HepG2 (cell line): ENCODE measurements around the gene DOHH. TPM values are rescaled to one million over a fixed set of nuclear protein-coding genes. Genes with fewer than 3 reads are reported as not detected.

ENCODE experiments used
- DR1 ChIP-seq: sonication (generic); formaldehyde crosslinking; IDR thresholded peaks from 2 replicates; pipeline ENCODE4 v1.8.0; 2021; ENCODE audit warnings: mild to moderate bottlenecking, missing genetic modification reagents, inconsistent platforms
- E2F1 ChIP-seq: sonication (generic); formaldehyde crosslinking; IDR thresholded peaks from 2 replicates; pipeline ENCODE4 v1.5.0; 2020; ENCODE audit warnings: missing genetic modification reagents
- GATAD2A ChIP-seq: IDR thresholded peaks from 2 replicates; pipeline ENCODE4 v1.6.1; 2016
- MXI1 ChIP-seq: IDR thresholded peaks from 3 replicates; pipeline ENCODE4 v1.6.1; 2012; ENCODE audit warnings: low read depth, low read length, inconsistent platforms, borderline replicate concordance
- NFE2L1 ChIP-seq: sonication (generic); formaldehyde crosslinking; IDR thresholded peaks from 2 replicates; pipeline ENCODE4 v1.4.0; 2020; ENCODE audit warnings: missing genetic modification reagents, mild to moderate bottlenecking, borderline replicate concordance
- NONO ChIP-seq, 2 experiments: fragments of 450-650 bp in 1 of 2; sonication (generic) in 1 of 2; formaldehyde crosslinking in 1 of 2; IDR thresholded peaks in 1 of 2; conservative IDR thresholded peaks in 1 of 2; 2 replicates each; pipeline versions ENCODE4 v1.6.1 to v1.8.0; 2017 to 2022; ENCODE audit warnings: mild to moderate bottlenecking in 1 of 2, missing genetic modification reagents in 1 of 2, moderate library complexity in 1 of 2
- NR2F1 ChIP-seq, 2 experiments: fragments of 450-650 bp in 1 of 2; formaldehyde crosslinking in 1 of 2; IDR thresholded peaks; 2 replicates each; pipeline versions ENCODE4 v1.5.0 to v1.6.1; 2016 to 2020; ENCODE audit warnings: mild to moderate bottlenecking in 1 of 2, missing compliant biosample characterization in 1 of 2, missing genetic modification reagents in 1 of 2, moderate library complexity in 1 of 2
- POLR2AphosphoS5 ChIP-seq: IDR thresholded peaks from 2 replicates; pipeline ENCODE4 v1.6.1; 2012; ENCODE audit warnings: low read depth, low read length
- RFXANK ChIP-seq: IDR thresholded peaks from 2 replicates; pipeline ENCODE4 v1.6.1; 2016
- STAG1 ChIP-seq: sonication (generic); formaldehyde crosslinking; IDR thresholded peaks from 2 replicates; pipeline ENCODE4 v1.4.0; 2020; ENCODE audit warnings: missing genetic modification reagents
- TBX2 ChIP-seq: sonication (generic); formaldehyde crosslinking; IDR thresholded peaks from 2 replicates; pipeline ENCODE4 v1.5.0; 2020; ENCODE audit warnings: missing genetic modification reagents, mild to moderate bottlenecking, borderline replicate concordance
- TGIF2 ChIP-seq: IDR thresholded peaks from 2 replicates; pipeline ENCODE4 v1.6.1; 2016; ENCODE audit warnings: control low read depth, missing compliant biosample characterization
- UBTF ChIP-seq: sonication (generic); formaldehyde crosslinking; IDR thresholded peaks from 2 replicates; pipeline ENCODE4 v1.4.0; 2020; ENCODE audit warnings: mild to moderate bottlenecking, missing genetic modification reagents
- ZBTB10 ChIP-seq: sonication (generic); formaldehyde crosslinking; IDR thresholded peaks from 2 replicates; pipeline ENCODE4 v1.4.0; 2020; ENCODE audit warnings: missing genetic modification reagents, borderline replicate concordance
- ZNF281 ChIP-seq: sonication (generic); formaldehyde crosslinking; IDR thresholded peaks from 2 replicates; pipeline ENCODE4 v1.4.0; 2020; ENCODE audit warnings: missing genetic modification reagents, borderline replicate concordance
- ZNF296 ChIP-seq: sonication (generic); formaldehyde crosslinking; conservative IDR thresholded peaks from 2 replicates; pipeline ENCODE4 v1.5.0; 2020; ENCODE audit warnings: mild to moderate bottlenecking, missing genetic modification reagents
- ZNF333 ChIP-seq: sonication (generic); formaldehyde crosslinking; IDR thresholded peaks from 2 replicates; pipeline ENCODE4 v1.4.0; 2020; ENCODE audit warnings: mild to moderate bottlenecking, missing genetic modification reagents, borderline replicate concordance
- ZNF512 ChIP-seq: sonication (generic); formaldehyde crosslinking; IDR thresholded peaks from 2 replicates; pipeline ENCODE4 v1.4.0; 2020; ENCODE audit warnings: mild to moderate bottlenecking, missing genetic modification reagents
- polyA plus RNA-seq, 8 experiments: library from polyadenylated mRNA; depleted of rRNA in 3 of 8; stranded (reverse) in 7 of 8; unstranded in 1 of 8; fragments of >200 nt; fragmentation: Illumina TruSeq in 4 of 8; extraction: Trizol in 4 of 8; gene quantifications; 2 replicates each; pipeline versions ENCODE4 v1.2.1 to v1.2.3, GENCODE V29; 2011 to 2016; ENCODE audit warnings: low read depth in 4 of 8, missing spikeins in 1 of 8, mixed read lengths in 1 of 8; ENCODE audit not compliant: insufficient read depth in 1 of 8
- total RNA-seq, 5 experiments: library from RNA; depleted of rRNA; stranded (reverse); fragments of >200 nt; fragmentation: Illumina TruSeq; extraction: Trizol; gene quantifications; 2 replicates each; pipeline ENCODE4 v1.2.3, GENCODE V29; 2016; ENCODE audit warnings: low read depth in 1 of 5

The DOHH gene
- total and polyA plus RNA-seq, 2 of the 13 experiments (the other 11 are each of a cell fraction or from before 2014, with no cell fraction given) = 3.5 to 13.7 TPM

GRCh38 chr19:3505598-3506383 is 5.3 kb upstream of the DOHH start, which contains the start of gene FZR1 (continued):
- TF ChIP-seq NFE2L1 (no peak), E2F1 (CRISPR knock-in tag) (no peak), TGIF2 (0 out of 2 replicates have a peak, but pooled peaks have one; percentile 33), NR2F1 (CRISPR knock-in tag; IDR thresholded peaks at IDR 0.05) (no peak), ZNF333 (no peak), ZNF296 (CRISPR knock-in tag) (no peak), MXI1 (peak; percentile 96; the same call in 2 of the 3 replicates), UBTF (CRISPR knock-in tag) (no peak), TBX2 (CRISPR knock-in tag) (peak; percentile 62), POLR2AphosphoS5 (peak; percentile 41), NONO (IDR thresholded peaks at IDR 0.05) (no peak), NONO (CRISPR knock-in tag; conservative IDR thresholded peaks at IDR 0.05) (peak; percentile 74), ZNF281 (no peak), ZNF512 (no peak), ZBTB10 (CRISPR knock-in tag) (peak; percentile 55), STAG1 (no peak), RFXANK (peak; percentile 72; the same call in 1 of the 2 replicates), GATAD2A (peak; percentile 83), DR1 (no peak; the same call in 1 of the 2 replicates)
